DMS79 treated with DMSO at 0.1 percent for 48 hours (cell line): ENCODE data around the gene LRRC66.

Experiments
- DNase-seq: peaks from one replicate; lab custom pipeline; 2025; lab: John Stamatoyannopoulos, UW

LRRC66 gene

GRCh38 chr4:52019936-52020657 lies at the start of gene LRRC66:
TSS of gene LRRC66 (minus strand) at chr4:52020363. CDS start at chr4:52017613, 2,750 bp downstream.
- no peak for DNase-seq

GRCh38 chr4:52069571-52069970 lies 49.4 kb upstream of the LRRC66 start:
- no peak for DNase-seq

- DNase-seq: peak; percentile 5
Observed at GRCh38 chr4:52059372-52059771, 39.2 kb upstream of the LRRC66 start.

- DNase-seq: no peak
Observed at GRCh38 chr4:52058275-52058674, 38.1 kb upstream of the LRRC66 start.

GRCh38 chr4:52057196-52057595 lies 37.0 kb upstream of the LRRC66 start:
- no peak for DNase-seq

- no peak for DNase-seq
Observed at GRCh38 chr4:52054254-52054653, 34.1 kb upstream of the LRRC66 start.

GRCh38 chr4:52052475-52052780 lies 32.3 kb upstream of the LRRC66 start:
- no peak for DNase-seq

GRCh38 chr4:52051615-52052474 lies 31.7 kb upstream of the LRRC66 start:
- DNase-seq: no peak

GRCh38 chr4:52051213-52051614 lies 31.1 kb upstream of the LRRC66 start, which contains the start of gene SPATA18:
TSS of gene SPATA18 (plus strand) at chr4:52051304. CDS start at chr4:52051705, 401 bp downstream.
- DNase-seq: no peak

GRCh38 chr4:52049266-52049665 lies 29.1 kb upstream of the LRRC66 start:
- DNase-seq: no peak

- no peak for DNase-seq
Observed at GRCh38 chr4:52045028-52045427, 24.9 kb upstream of the LRRC66 start.

GRCh38 chr4:52038103-52038912 lies 18.1 kb upstream of the LRRC66 start, which contains the start of gene SGCB:
TSS of gene SGCB (minus strand) at chr4:52038299. CDS start at chr4:52038259, 40 bp downstream.
- peak; percentile 51 for DNase-seq

GRCh38 chr4:52037689-52038102 lies 17.5 kb upstream of the LRRC66 start:
- peak; percentile 45 for DNase-seq

GRCh38 chr4:52036886-52037530 lies 16.8 kb upstream of the LRRC66 start:
- DNase-seq: no peak

- DNase-seq: no peak
Observed at GRCh38 chr4:52035190-52035589, 15.0 kb upstream of the LRRC66 start.

GRCh38 chr4:52032005-52032404 lies 11.8 kb upstream of the LRRC66 start:
- no peak for DNase-seq

GRCh38 chr4:52028970-52029369 lies 8.8 kb upstream of the LRRC66 start:
- no peak for DNase-seq

- no peak for DNase-seq
Observed at GRCh38 chr4:52017814-52018213, 2.3 kb downstream of the LRRC66 start.

GRCh38 chr4:52016981-52017380 lies 3.2 kb downstream of the LRRC66 start:
- DNase-seq: no peak

GRCh38 chr4:52015366-52015765 lies 4.8 kb downstream of the LRRC66 start:
- no peak for DNase-seq

GRCh38 chr4:52014903-52015302 lies 5.3 kb downstream of the LRRC66 start:
- DNase-seq: no peak

- DNase-seq: no peak
Observed at GRCh38 chr4:52012651-52013050, 7.5 kb downstream of the LRRC66 start.
